ENCODE measurements around the gene SCD5. TPM values are rescaled to one million over a fixed set of nuclear protein-coding genes. Genes with fewer than 3 reads are reported as not detected.

Gene SCD5
- total and polyA plus RNA-seq, 2 donors (not counting 3 experiments of a cell fraction or from before 2014, with no cell fraction given) = 38.4 to 38.5 TPM

GRCh38 chr4:82775243-82775642 is 23.4 kb downstream of the SCD5 start:
- POLR2A ChIA-PET = no interaction called here
- Histone ChIP-seq H3K9ac (replicated peaks; ENCODE audit: extremely low read depth, insufficient read depth, low read length) (no peak overlapping the region), H3K27ac (ENCODE audit: insufficient read depth, low read depth, low read length) (no peak overlapping the region), H3K36me3 (ENCODE audit: control insufficient read depth in 2 of 2, extremely low read depth in 1 of 2, insufficient read depth in 2 of 2, low read length in 2 of 2) (peaks cover 0 to 2% of the 10 kb centered on the region in 2 experiments), H4K20me1 (replicated peaks; ENCODE audit: control insufficient read depth, extremely low read depth, insufficient read depth, low read length) (no peaks in the 10 kb centered on the region), H3K27me3 (ENCODE audit: control insufficient read depth in 2 of 2, insufficient read depth in 2 of 2, low read length in 2 of 2) (no peaks in the 10 kb centered on the region), H3K4me2 (ENCODE audit: insufficient read depth, low read length) (no peak overlapping the region), H3K4me3 (replicated peaks in 1 of 3; ENCODE audit: insufficient read depth in 1 of 3, low read depth in 1 of 3, low read length in 3 of 3) (no peak overlapping the region), H3K79me2 (ENCODE audit: control insufficient read depth, insufficient read depth, low read length) (peaks cover 8% of the 10 kb centered on the region), H3K9me3 (replicated peaks; ENCODE audit: control insufficient read depth, insufficient read depth, low read length) (no peaks in the 10 kb centered on the region), H3K4me1 (ENCODE audit: control insufficient read depth, extremely low read depth, insufficient read depth, low read length) (peaks cover under 1% of the 10 kb centered on the region), H3K9me1 (replicated peaks; ENCODE audit: control insufficient read depth, extremely low read depth, insufficient read depth, low read length) (no peaks in the 10 kb centered on the region), H2AFZ (ENCODE audit: low read depth, low read length) (no peak overlapping the region)
- intact Hi-C loops (cut with micrococcal nuclease) = no loop called here
- dilution Hi-C loops (cut with MboI; ENCODE audit: extremely low pct_ligation_motif_present, low sequenced_read_pairs) = no loop called here
- no peak for FAIRE-seq
- TF ChIP-seq FOS (IDR thresholded peaks at IDR 0.05; ENCODE audit: borderline replicate concordance, insufficient read depth, low read length) = no peak
- no peak for TF ChIP-seq POLR2AphosphoS5 (IDR thresholded peaks at IDR 0.05; ENCODE audit: insufficient read depth, low read depth, low read length)
- TF ChIP-seq MYC (IDR thresholded peaks at IDR 0.05; ENCODE audit: low read depth, low read length) = no peak
- no peak for TF ChIP-seq POLR2A (IDR thresholded peaks at IDR 0.05; ENCODE audit: low read depth, low read length)
- CTCF ChIA-PET = interaction anchor here (2.3 to 2.6 kb wide), 2 partner anchors 10 to 36 kb away, joined by 10 to 14 read pairs; no protein-coding TSS in a partner anchor
- BruUV-seq (replicated peaks) = no TSS peak
- DNase-seq (ENCODE audit: low read depth, low spot score) = no peak

GRCh38 chr4:82774711-82775171 is 23.9 kb downstream of the SCD5 start:
- Histone ChIP-seq H3K9me3 (replicated peaks; ENCODE audit: control insufficient read depth, insufficient read depth, low read length) (no peaks in the 10 kb centered on the region), H2AFZ (ENCODE audit: low read depth, low read length) (no peak overlapping the region), H3K4me1 (ENCODE audit: control insufficient read depth, extremely low read depth, insufficient read depth, low read length) (no peaks in the 10 kb centered on the region), H3K4me2 (ENCODE audit: insufficient read depth, low read length) (no peak overlapping the region), H3K27me3 (ENCODE audit: control insufficient read depth in 2 of 2, insufficient read depth in 2 of 2, low read length in 2 of 2) (no peaks in the 10 kb centered on the region), H3K27ac (ENCODE audit: insufficient read depth, low read depth, low read length) (no peak overlapping the region), H4K20me1 (replicated peaks; ENCODE audit: control insufficient read depth, extremely low read depth, insufficient read depth, low read length) (no peaks in the 10 kb centered on the region), H3K9ac (replicated peaks; ENCODE audit: extremely low read depth, insufficient read depth, low read length) (no peak overlapping the region), H3K36me3 (ENCODE audit: control insufficient read depth in 2 of 2, extremely low read depth in 1 of 2, insufficient read depth in 2 of 2, low read length in 2 of 2) (peaks cover 0 to 2% of the 10 kb centered on the region in 2 experiments), H3K9me1 (replicated peaks; ENCODE audit: control insufficient read depth, extremely low read depth, insufficient read depth, low read length) (no peaks in the 10 kb centered on the region), H3K4me3 (replicated peaks in 1 of 3; ENCODE audit: insufficient read depth in 1 of 3, low read depth in 1 of 3, low read length in 3 of 3) (no peak overlapping the region), H3K79me2 (ENCODE audit: control insufficient read depth, insufficient read depth, low read length) (peaks cover 5% of the 10 kb centered on the region)
- dilution Hi-C loops (cut with MboI; ENCODE audit: extremely low pct_ligation_motif_present, low sequenced_read_pairs) = no loop called here
- ChIA-PET POLR2A (no interaction called here), CTCF (interaction anchor here (2.6 kb wide), 1 partner anchor 11 kb away, joined by 14 read pairs; no protein-coding TSS in a partner anchor)
- TF ChIP-seq POLR2A (IDR thresholded peaks at IDR 0.05; ENCODE audit: low read depth, low read length) (no peak), CTCF (IDR thresholded peaks at IDR 0.05; ENCODE audit: extremely low read depth in 1 of 2, insufficient read depth in 1 of 2, low read depth in 1 of 2, low read length in 2 of 2) (no peak), JUN (IDR thresholded peaks at IDR 0.05; ENCODE audit: borderline replicate concordance, insufficient read depth, insufficient read length, low read depth) (no peak), FOS (IDR thresholded peaks at IDR 0.05; ENCODE audit: borderline replicate concordance, insufficient read depth, low read length) (no peak), EZH2 (IDR thresholded peaks at IDR 0.05; ENCODE audit: borderline replicate concordance, low read depth, low read length, severe bottlenecking) (no peak), MYC (IDR thresholded peaks at IDR 0.05; ENCODE audit: low read depth, low read length) (no peak), MAX (IDR thresholded peaks at IDR 0.05; ENCODE audit: insufficient read depth, insufficient read length) (no peak), POLR2AphosphoS5 (IDR thresholded peaks at IDR 0.05; ENCODE audit: insufficient read depth, low read depth, low read length) (no peak)
- intact Hi-C loops (cut with micrococcal nuclease) = no loop called here
- BruUV-seq (replicated peaks) = no TSS peak
- FAIRE-seq (no peak), DNase-seq (ENCODE audit: low read depth, low spot score) (no peak)

All from endothelial cell of umbilical vein (primary cell).